Activated T-cell treated with anti-CD3 and anti-CD28 coated beads, Interleukin-2, amount 50 U/mL, for 24 hours (primary cell): ENCODE data around the gene VTI1A.

Experiments used
- DNase-seq: peaks from one replicate; pipeline ENCODE4 v3.0.0-alpha.2; 2020
- H3K27ac Mint-ChIP-seq: 2 replicates; pipeline ENCODE4 v1.8.0; 2020; ENCODE audit warnings: mild to moderate bottlenecking, mixed read lengths
- H3K27me3 Mint-ChIP-seq: 2 replicates; pipeline ENCODE4 v1.8.0; 2020; ENCODE audit warnings: mixed read lengths
- H3K36me3 Mint-ChIP-seq: 2 replicates; pipeline ENCODE4 v1.8.0; 2020; ENCODE audit warnings: low read depth, mixed read lengths
- H3K4me1 Mint-ChIP-seq: 2 replicates; pipeline ENCODE4 v1.8.0; 2020; ENCODE audit warnings: low read depth, mixed read lengths
- H3K4me3 Mint-ChIP-seq: 2 replicates; pipeline ENCODE4 v1.8.0; 2020; ENCODE audit warnings: mild to moderate bottlenecking, moderate library complexity, mixed read lengths
- H3K9me3 Mint-ChIP-seq: 2 replicates; pipeline ENCODE4 v1.8.0; 2020; ENCODE audit warnings: mixed read lengths

The VTI1A gene

DNA sequence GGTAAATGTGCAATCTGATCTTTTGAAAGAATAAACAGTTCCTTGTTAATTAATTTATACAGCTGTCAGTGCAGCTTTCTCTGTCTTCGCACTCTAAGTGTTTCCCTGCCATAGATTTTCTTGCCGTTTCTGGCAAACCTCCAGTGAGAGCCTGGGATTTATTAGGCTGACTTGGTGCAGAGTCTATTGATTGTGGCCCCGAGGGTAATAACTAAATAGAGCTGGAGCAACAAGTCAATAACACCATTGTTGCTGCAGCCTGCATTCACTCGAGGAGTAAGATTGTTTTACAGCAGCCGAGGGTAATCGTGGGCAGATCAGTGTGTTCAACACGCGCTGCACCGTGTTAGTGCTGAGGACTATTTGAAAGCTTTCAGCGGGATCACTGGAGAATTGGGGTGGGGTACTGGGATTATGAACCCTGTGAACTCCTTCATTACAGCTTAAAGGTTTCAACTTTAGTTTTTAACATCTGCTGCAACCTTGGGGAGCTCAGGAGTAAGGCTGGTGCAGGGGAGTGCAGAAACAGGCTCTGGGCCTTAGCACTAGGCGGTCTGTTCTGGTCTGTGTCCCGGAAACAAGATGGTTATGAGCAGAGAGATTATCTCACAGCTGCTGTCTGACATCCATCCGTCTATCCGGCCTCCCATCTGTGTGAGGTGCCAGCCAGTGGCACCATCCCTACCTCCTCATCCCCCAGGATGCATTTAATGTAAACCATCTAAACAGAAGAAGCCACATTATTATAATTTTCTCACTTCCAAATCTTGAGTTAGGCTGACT lies 329.1 kb downstream of the VTI1A start:
- H3K9me3 Mint-ChIP-seq, result no peaks in the 10 kb centered on the region
- H3K27ac Mint-ChIP-seq, result no peak overlapping the region

DNA sequence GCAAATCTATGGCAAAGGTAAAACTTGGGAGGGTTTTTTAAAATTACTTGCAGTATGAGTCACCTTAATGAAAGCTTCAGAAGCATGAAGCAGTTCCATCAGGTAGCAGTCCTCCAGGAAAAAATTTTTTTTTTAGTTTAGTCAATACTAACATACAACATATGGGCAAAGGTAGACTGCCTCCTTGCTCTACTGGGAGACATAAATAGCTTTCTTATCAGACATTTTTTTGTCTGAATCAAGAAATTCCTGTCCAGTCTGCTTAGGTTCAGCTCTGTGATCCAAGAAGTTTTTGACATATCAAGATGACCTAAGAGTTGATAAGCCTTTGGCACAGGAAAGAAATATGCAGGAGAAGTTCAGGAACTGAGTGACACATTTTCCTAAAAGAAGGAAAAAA lies 331.6 kb downstream of the VTI1A start:
- peaks cover 27% of the 10 kb centered on the region for H3K36me3 Mint-ChIP-seq
- H3K4me3 Mint-ChIP-seq, result no peak overlapping the region
- no peak for DNase-seq
- H3K4me1 Mint-ChIP-seq, result no peaks in the 10 kb centered on the region
- H3K27me3 Mint-ChIP-seq, result no peaks in the 10 kb centered on the region
- H3K9me3 Mint-ChIP-seq, result no peaks in the 10 kb centered on the region
- no peak overlapping the region for H3K27ac Mint-ChIP-seq

More for the DNA sequence above, 329.1 kb downstream of the VTI1A start:
- peaks cover 19% of the 10 kb centered on the region for H3K36me3 Mint-ChIP-seq
- DNase-seq, result no peak
- H3K27me3 Mint-ChIP-seq, result no peaks in the 10 kb centered on the region
- no peak overlapping the region for H3K4me3 Mint-ChIP-seq
- H3K4me1 Mint-ChIP-seq, result no peaks in the 10 kb centered on the region

DNA sequence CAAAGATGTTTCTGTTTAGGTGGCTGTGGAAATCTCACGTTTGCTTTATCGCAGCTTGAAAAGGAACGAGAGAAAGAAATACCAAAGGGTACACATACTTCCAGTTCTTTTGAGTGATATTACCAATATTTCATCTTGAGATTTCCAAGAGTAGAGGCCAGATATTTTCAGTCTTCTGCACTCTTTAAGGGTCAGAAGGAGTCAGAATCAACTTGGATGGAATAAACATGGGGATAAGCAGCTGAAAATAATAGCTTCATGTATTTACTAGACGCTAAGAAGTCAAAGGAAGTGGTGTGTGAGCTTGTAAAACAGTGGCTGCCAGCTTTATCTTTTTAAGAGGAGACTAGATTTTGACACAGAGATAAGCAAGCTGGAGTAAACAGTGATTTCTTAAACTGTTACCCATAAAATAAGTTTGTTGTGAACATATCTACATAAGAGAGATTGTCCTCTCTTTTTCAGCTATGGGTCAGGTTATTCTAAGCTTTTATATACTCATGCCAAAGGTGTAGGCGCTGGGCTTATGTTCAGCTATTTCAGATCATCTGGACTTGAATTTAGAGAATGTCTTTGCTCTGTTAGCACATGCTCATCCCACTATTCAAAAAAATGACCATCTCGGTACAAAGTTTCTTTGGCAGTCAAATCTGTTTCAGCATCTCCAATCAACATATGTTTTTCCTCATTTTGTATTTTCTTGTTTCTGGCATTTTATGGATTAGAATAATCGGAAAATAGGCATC lies 332.2 kb downstream of the VTI1A start:
- no peak for DNase-seq
- no peak overlapping the region for H3K4me3 Mint-ChIP-seq
- no peak overlapping the region for H3K27ac Mint-ChIP-seq
- peaks cover 27% of the 10 kb centered on the region for H3K36me3 Mint-ChIP-seq
- H3K4me1 Mint-ChIP-seq, result no peaks in the 10 kb centered on the region
- H3K27me3 Mint-ChIP-seq, result no peaks in the 10 kb centered on the region
- no peaks in the 10 kb centered on the region for H3K9me3 Mint-ChIP-seq

DNA sequence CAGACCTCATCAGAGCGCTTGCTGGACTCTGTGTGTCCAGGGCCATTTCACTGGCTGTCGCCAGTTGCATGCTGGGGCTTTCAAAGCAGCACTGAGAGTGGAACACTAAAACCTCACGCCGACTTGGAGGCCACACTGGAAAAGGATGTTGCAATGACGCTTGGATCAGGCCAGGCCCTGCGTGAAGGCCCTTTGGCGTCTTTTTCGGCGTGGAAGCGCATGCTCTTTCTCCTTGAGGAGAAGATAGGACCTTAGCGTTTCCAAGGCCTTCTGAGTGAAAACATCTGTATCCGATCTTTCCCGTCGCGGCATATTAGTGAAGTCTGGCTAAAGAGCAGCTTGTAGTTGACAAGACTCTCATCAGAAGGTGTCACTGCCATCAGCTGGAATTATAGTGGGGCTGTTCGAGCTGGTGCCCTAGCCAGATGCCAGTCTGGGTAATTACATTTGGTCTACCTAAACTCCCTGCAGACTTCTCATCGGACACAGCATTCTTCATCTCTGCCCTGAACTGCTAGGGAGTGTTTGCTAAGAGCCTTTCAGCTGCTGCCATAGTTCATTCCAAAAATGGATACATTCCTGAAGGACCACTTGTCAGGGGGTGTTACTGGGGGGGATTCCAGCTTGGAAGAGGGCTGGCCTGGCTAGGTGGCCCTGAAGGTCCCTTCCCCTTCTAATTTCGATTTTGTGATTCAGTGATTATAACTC lies 335.3 kb downstream of the VTI1A start:
- Mint-ChIP-seq H3K4me1 (no peaks in the 10 kb centered on the region), H3K9me3 (peaks cover 7% of the 10 kb centered on the region), H3K36me3 (peaks cover 33% of the 10 kb centered on the region), H3K4me3 (no peak overlapping the region), H3K27ac (no peak overlapping the region), H3K27me3 (no peaks in the 10 kb centered on the region)
- DNase-seq, result no peak

DNA sequence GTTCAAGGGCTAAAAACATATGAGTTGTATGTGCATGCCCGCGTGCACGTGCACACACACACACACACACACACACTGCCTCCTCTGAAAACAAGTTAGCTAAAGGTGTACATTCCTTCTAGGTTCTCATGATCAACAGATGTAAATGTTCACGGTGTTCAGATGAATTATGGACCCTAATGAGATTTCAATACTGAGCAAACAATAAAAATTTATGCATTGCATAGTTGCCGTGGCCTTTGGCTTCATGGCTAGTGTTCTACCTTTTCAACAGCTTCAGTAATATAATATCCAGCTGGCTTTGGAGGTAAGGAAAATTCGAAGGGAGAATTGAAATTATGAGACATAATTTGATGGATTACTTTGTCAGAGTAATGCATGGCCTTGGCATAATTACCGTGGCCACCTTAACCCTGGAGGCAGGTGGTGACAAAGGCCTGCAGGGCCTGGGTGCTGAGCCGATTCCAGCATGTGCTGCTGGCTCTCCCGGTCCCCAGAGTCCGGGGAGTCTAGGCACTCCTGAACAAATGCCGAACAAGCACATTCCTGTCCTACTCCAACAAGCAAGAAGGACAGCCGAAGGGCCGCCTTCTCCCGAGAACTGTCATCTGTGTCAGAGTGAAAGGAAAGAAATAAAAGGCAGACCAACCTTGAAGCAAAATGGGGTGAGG lies 336.5 kb downstream of the VTI1A start:
- H3K36me3 Mint-ChIP-seq, result peaks cover 35% of the 10 kb centered on the region
- H3K27me3 Mint-ChIP-seq, result no peaks in the 10 kb centered on the region
- no peaks in the 10 kb centered on the region for H3K4me1 Mint-ChIP-seq
- no peak overlapping the region for H3K27ac Mint-ChIP-seq
- H3K9me3 Mint-ChIP-seq, result peaks cover 9% of the 10 kb centered on the region
- H3K4me3 Mint-ChIP-seq, result no peak overlapping the region
- DNase-seq, result no peak

DNA sequence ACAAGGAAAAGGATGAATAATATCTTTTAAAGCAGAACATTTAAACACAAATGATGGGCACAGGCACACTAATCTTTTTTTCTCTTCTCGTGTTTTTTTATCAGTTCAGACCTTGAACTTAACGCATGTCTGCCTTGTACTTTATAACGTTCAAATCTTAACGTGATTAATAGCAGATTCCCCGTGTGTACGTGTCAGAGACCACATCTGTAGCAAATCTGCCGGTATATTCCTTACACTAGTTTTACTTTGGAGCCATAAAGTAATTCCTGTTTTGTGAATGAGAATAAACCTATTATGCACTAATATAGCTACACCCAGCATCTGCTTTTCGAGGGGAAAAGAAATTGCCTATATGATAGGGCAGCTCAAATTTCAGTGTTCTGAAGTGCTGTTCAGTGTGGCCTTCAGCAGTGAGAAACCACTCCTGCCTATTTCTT lies 337.0 kb downstream of the VTI1A start:
- no peak overlapping the region for H3K27ac Mint-ChIP-seq
- DNase-seq, result no peak
- H3K9me3 Mint-ChIP-seq, result peaks cover 9% of the 10 kb centered on the region
- peaks cover 35% of the 10 kb centered on the region for H3K36me3 Mint-ChIP-seq
- H3K27me3 Mint-ChIP-seq, result no peaks in the 10 kb centered on the region
- H3K4me1 Mint-ChIP-seq, result no peaks in the 10 kb centered on the region
- no peak overlapping the region for H3K4me3 Mint-ChIP-seq

DNA sequence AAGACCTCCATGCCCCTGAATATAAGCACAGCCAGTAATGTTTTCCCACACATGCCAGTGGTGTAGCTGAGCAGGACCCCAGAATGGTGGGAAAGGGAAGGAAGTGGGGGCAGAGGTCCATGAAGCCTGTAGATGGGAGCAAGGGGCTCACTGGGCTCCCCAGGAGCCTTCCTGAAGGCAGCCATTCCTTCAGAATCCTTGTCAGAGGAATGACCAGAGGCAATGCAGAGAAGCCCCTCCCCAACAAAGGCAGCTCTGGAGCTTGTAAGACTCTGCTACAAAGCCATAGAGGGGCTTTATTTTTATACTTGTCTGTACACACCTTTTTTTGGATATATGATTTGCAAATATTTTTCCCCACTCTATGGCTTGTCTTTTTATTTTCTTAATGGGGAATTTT lies 338.1 kb downstream of the VTI1A start:
- H3K9me3 Mint-ChIP-seq, result peaks cover 14% of the 10 kb centered on the region

DNA sequence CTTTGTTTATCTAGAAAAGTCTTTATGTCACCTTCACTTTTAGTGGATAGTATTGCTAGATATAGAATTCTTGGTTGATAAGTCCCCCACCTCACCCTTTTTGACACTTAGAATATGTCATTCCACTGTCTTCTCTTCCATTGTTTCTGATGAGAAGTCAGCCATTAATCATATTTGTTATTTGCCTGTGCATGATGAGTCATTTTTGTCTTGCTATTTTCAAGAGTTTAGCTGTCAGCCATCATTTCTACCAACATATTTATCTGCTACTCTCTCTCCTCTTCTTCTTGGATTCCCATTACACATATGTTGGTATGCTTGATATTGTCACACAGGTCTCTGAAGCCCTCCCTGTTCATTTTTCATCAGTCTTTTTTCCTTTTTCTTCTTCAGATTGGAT lies 342.2 kb downstream of the VTI1A start:
- Mint-ChIP-seq H3K27me3 (no peaks in the 10 kb centered on the region), H3K4me3 (no peak overlapping the region), H3K36me3 (peaks cover 21% of the 10 kb centered on the region), H3K27ac (no peak overlapping the region), H3K4me1 (no peaks in the 10 kb centered on the region), H3K9me3 (peaks cover 14% of the 10 kb centered on the region)
- DNase-seq, result no peak

More for the DNA sequence above, 338.1 kb downstream of the VTI1A start:
- peaks cover 38% of the 10 kb centered on the region for H3K36me3 Mint-ChIP-seq
- no peak overlapping the region for H3K27ac Mint-ChIP-seq
- no peaks in the 10 kb centered on the region for H3K4me1 Mint-ChIP-seq
- no peak overlapping the region for H3K4me3 Mint-ChIP-seq
- no peak for DNase-seq
- H3K27me3 Mint-ChIP-seq, result no peaks in the 10 kb centered on the region

DNA sequence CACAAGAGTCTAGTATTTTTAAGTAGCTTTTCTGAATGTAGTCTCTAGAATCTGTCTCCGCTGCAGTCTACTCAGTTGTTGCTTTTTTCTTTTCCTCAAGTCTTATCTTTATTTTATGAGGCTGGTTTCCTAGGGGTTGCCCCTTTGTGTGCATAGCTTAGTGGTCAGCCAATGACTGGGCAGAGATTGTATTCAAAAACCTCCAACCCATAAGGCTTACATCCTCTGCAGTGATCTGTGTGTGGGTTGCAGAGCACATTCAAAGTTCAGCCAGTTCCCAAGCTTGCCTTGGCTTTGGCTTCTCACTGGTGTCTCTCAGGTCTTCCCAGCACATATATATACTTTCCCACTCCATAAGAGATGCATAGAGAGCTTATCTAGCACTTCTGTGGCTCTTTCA lies 343.0 kb downstream of the VTI1A start:
- Mint-ChIP-seq H3K36me3 (peaks cover 21% of the 10 kb centered on the region), H3K27me3 (no peaks in the 10 kb centered on the region)

DNA sequence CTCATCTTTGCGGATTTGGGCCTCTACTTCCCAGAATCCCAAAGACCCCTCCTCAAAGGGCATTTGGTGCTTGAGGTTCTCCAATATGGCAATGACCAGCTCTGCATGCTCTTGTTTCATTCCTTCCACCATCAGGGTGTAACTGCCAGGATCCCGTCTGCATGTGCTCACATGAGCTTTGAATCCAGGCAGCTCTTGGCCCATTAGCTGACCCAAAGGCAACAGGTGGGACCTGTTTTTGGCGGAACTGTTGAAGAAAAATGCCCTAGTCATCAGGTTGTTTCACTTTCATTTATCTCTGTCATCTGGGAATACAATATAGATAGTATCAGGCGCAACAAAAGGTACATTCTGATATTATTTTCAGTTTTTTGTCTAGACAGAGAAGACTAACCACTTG lies 343.9 kb downstream of the VTI1A start:
- Mint-ChIP-seq H3K27me3 (no peaks in the 10 kb centered on the region), H3K4me1 (no peaks in the 10 kb centered on the region), H3K9me3 (peaks cover 14% of the 10 kb centered on the region), H3K27ac (no peak overlapping the region), H3K4me3 (no peak overlapping the region), H3K36me3 (peaks cover 17% of the 10 kb centered on the region)
- DNase-seq, result no peak

More for the DNA sequence above, 343.0 kb downstream of the VTI1A start:
- DNase-seq, result no peak
- Mint-ChIP-seq H3K4me1 (no peaks in the 10 kb centered on the region), H3K27ac (no peak overlapping the region), H3K9me3 (peaks cover 14% of the 10 kb centered on the region), H3K4me3 (no peak overlapping the region)

DNA sequence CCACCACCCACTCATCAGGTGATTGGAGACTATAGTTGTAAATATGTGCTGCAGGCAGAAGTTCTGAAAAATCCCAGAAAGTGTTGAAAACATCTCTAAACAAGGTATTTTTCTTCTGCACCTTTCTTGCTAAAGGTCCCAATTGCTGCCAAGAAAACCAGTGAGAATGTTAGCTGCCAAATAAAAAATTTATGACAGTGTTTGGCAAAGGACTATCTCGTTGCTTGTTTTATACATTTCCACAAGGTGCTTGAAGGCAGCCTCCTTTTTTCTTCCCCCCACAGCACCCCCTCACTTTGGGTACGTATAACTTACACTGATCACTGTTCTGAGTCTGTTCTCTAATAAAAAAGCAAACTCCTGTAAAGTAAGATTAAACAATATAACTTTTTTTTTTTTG lies 344.4 kb downstream of the VTI1A start:
- H3K27ac Mint-ChIP-seq, result no peak overlapping the region
- H3K36me3 Mint-ChIP-seq, result peaks cover 16% of the 10 kb centered on the region
- H3K4me3 Mint-ChIP-seq, result no peak overlapping the region
- no peaks in the 10 kb centered on the region for H3K4me1 Mint-ChIP-seq
- peaks cover 12% of the 10 kb centered on the region for H3K9me3 Mint-ChIP-seq
- no peaks in the 10 kb centered on the region for H3K27me3 Mint-ChIP-seq
- no peak for DNase-seq

DNA sequence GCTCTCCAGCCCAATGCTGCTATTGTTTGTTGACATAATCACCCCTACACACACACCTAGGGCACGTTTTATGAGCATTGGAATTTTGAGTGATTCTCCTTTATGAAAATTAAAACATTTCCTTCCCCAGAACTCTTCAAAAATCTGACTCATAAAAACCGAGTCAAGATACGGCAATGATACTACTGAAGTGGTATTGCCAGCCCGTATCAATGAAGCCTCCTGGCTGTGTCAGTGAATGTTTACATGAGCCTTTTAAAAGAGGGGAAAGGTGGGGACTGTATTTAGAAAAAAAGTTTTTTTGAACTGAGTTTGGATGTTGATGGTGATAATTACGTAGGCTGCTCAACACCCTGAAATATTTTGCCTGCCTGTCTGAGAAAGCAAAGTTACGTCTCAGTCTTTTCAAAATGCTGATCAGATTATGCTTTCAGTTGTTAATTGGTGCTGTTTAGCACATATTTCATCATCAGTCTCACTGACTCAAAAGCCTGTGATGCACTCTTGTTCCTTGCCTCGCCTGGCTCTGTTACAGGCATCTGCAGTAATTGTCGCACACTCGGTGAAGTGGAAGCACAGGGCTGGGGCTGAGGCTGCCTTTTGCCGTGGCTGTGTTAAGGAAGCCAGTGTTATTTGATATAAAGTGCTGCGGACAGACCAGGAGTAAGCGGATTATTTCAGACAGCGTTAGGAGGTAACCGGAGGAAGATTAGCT lies 345.6 kb downstream of the VTI1A start:
- Mint-ChIP-seq H3K4me3 (no peak overlapping the region), H3K36me3 (peaks cover 12% of the 10 kb centered on the region), H3K27ac (no peak overlapping the region), H3K4me1 (no peaks in the 10 kb centered on the region), H3K9me3 (peaks cover 7% of the 10 kb centered on the region), H3K27me3 (no peaks in the 10 kb centered on the region)
- no peak for DNase-seq

DNA sequence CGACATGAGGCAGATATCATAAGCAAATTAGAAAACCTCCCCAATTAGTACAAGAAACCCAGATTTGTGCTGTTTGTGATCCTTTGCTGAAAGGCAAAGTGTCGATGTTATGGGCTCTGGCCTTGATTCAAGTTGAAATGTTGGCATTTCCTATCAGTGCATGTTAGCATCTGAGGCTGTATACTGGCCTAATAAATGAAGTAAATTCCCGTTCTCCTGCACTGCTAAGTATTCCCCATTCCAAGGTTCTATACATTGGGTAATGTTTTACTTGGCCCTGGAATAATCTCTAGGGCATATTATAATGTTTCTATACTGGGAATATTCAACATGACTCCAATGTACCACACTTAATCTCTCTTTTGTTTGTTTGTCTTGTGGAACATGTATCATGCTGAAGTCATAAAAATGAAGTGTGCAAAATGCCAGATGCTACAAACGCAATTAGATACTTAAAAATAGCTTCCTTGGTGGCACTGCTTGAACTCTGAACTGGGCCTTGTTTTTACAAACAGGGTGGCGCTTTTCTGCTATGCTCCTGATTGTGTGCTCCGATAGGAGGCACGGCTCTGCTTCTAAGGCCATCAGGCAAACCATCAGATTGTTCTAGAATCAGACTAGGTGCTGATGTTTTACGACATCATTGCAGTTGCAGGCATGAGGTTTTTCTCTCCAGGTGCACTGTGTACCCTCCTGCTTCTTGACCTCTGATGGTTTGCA lies 346.3 kb downstream of the VTI1A start:
- DNase-seq, result no peak
- no peaks in the 10 kb centered on the region for H3K27me3 Mint-ChIP-seq
- H3K9me3 Mint-ChIP-seq, result peaks cover 5% of the 10 kb centered on the region
- no peak overlapping the region for H3K4me3 Mint-ChIP-seq
- H3K4me1 Mint-ChIP-seq, result no peaks in the 10 kb centered on the region
- peaks cover 10% of the 10 kb centered on the region for H3K36me3 Mint-ChIP-seq
- no peak overlapping the region for H3K27ac Mint-ChIP-seq
